COR-L47 (cell line): Measurements from ENCODE around the gene CYP1B1.
"Not testable (repeated sequence)": the region's sequence is repeated elsewhere in the genome, so short reads cannot be mapped to it uniquely, and the experiment has no call there.

Experiments used
- DNase-seq: peaks from one replicate; lab custom pipeline; 2025; lab: John Stamatoyannopoulos, UW

CYP1B1 gene

GRCh38 chr2:38098421-38099098 is 22.6 kb upstream of the CYP1B1 start:
- no peak for DNase-seq

GRCh38 chr2:38097988-38098385 is 22.0 kb upstream of the CYP1B1 start:
- no peak for DNase-seq

- no peak for DNase-seq
Observed at GRCh38 chr2:38097258-38097987, 21.5 kb upstream of the CYP1B1 start.

GRCh38 chr2:38095996-38096861 is 20.3 kb upstream of the CYP1B1 start:
- no peak for DNase-seq

GRCh38 chr2:38095079-38095995 is 19.4 kb upstream of the CYP1B1 start:
- no peak for DNase-seq

- no peak for DNase-seq
Observed at GRCh38 chr2:38093527-38094165, 17.7 kb upstream of the CYP1B1 start.

GRCh38 chr2:38092196-38092902 is 16.4 kb upstream of the CYP1B1 start:
- DNase-seq, result no peak

- no peak for DNase-seq
Observed at GRCh38 chr2:38091760-38092159, 15.8 kb upstream of the CYP1B1 start.

GRCh38 chr2:38090928-38091327 is 15.0 kb upstream of the CYP1B1 start:
- no peak for DNase-seq

GRCh38 chr2:38090212-38090611 is 14.3 kb upstream of the CYP1B1 start:
- DNase-seq, result not testable (repeated sequence)

GRCh38 chr2:38085998-38086698 is 10.2 kb upstream of the CYP1B1 start:
- DNase-seq, result not testable (repeated sequence)

GRCh38 chr2:38084556-38084955 is 8.6 kb upstream of the CYP1B1 start:
- DNase-seq, result not testable (repeated sequence)

- not testable (repeated sequence) for DNase-seq
Observed at GRCh38 chr2:38082727-38083126, 6.8 kb upstream of the CYP1B1 start.

GRCh38 chr2:38080346-38080745 is 4.4 kb upstream of the CYP1B1 start:
- DNase-seq, result no peak

- DNase-seq, result no peak
Observed at GRCh38 chr2:38079116-38080052, 3.4 kb upstream of the CYP1B1 start.

- DNase-seq, result no peak
Observed at GRCh38 chr2:38077431-38077769, 1.4 kb upstream of the CYP1B1 start.

- no peak for DNase-seq
Observed at GRCh38 chr2:38076710-38077430, 919 bp upstream of the CYP1B1 start.

- peak; percentile 29 for DNase-seq
Observed at GRCh38 chr2:38076152-38076709, 280 bp upstream of the CYP1B1 start.
